ENCODE results near the gene PKNOX2. TPM values are rescaled to one million over a fixed set of nuclear protein-coding genes. Genes with fewer than 3 reads are reported as not detected.

Gene PKNOX2
- total and polyA plus RNA-seq, 10 donors, result 0.80 to 8.9 (median 3.5) TPM

GRCh38 chr11:125165111-125165842, 726 bp downstream of the PKNOX2 start:
- Histone ChIP-seq H3K4me1 (peaks cover 0 to 57% (median 31%) of the 10 kb centered on the region in 6 donors), H3K36me3 (no peaks in the 10 kb centered on the region), H3K27ac (peak overlapping the region in 7 of 8 donors; percentile 59 to 82 (median 76)), H3K4me3 (peak overlapping the region; percentile 41 to 77 (median 52)), H3K9me3 (no peaks in the 10 kb centered on the region), H3K27me3 (replicated peaks in 1 of 7) (peaks cover 0 to 91% (median 37%) of the 10 kb centered on the region in 7 donors)
- intact Hi-C loops (cut with DNase I; ENCODE audit: low total_unique reads), result no loop called here
- WGBS, 5 donors, result 0 to 2% (median 1%) methylated on average over 47 to 80 of the region's 80 CpGs
- DNase-seq, result no peak
- no peak for TF ChIP-seq CTCF (IDR thresholded peaks at IDR 0.05 in 8 of 11, conservative IDR thresholded peaks at IDR 0.05 in 3 of 11)
- no peak for TF ChIP-seq POLR2A (IDR thresholded peaks at IDR 0.05)
- TF ChIP-seq POLR2AphosphoS5 (IDR thresholded peaks at IDR 0.05), result no peak

- H3K36me3 ChIP-seq, result no peaks in the 10 kb centered on the region
- TF ChIP-seq POLR2AphosphoS5 (IDR thresholded peaks at IDR 0.05) (peak in 2 of 3 donors; percentile 48 to 55), POLR2A (IDR thresholded peaks at IDR 0.05) (no peak), CTCF (IDR thresholded peaks at IDR 0.05 in 8 of 11, conservative IDR thresholded peaks at IDR 0.05 in 3 of 11) (no peak)
- H3K4me3 ChIP-seq, result peak overlapping the region; percentile 41 to 77 (median 52)
- peak overlapping the region in 7 of 8 donors; percentile 59 to 82 (median 76) for H3K27ac ChIP-seq
- H3K27me3 ChIP-seq (replicated peaks in 1 of 7), result peaks cover 0 to 90% (median 37%) of the 10 kb centered on the region in 7 donors
- 3 to 4% (median 4%) methylated on average over 46 to 66 of the region's 66 CpGs for WGBS, 5 donors
- intact Hi-C loops (cut with DNase I; ENCODE audit: low total_unique reads), result no loop called here
- H3K9me3 ChIP-seq, result no peaks in the 10 kb centered on the region
- H3K4me1 ChIP-seq, result peaks cover 0 to 57% (median 31%) of the 10 kb centered on the region in 6 donors
- no peak for DNase-seq
Observed at GRCh38 chr11:125165843-125166763, 1.6 kb downstream of the PKNOX2 start.

GRCh38 chr11:125166764-125167291, 2.3 kb downstream of the PKNOX2 start:
- Histone ChIP-seq H3K9me3 (no peaks in the 10 kb centered on the region), H3K36me3 (no peaks in the 10 kb centered on the region), H3K27ac (peak overlapping the region in 7 of 8 donors; percentile 59 to 82 (median 76)), H3K4me3 (peak overlapping the region in 6 of 8 donors; percentile 41 to 77 (median 52)), H3K27me3 (replicated peaks in 1 of 7) (peaks cover 0 to 97% (median 37%) of the 10 kb centered on the region in 7 donors), H3K4me1 (peaks cover 0 to 57% (median 31%) of the 10 kb centered on the region in 6 donors)
- no peak for DNase-seq
- intact Hi-C loops (cut with DNase I; ENCODE audit: low total_unique reads), result no loop called here
- 12 to 36% (median 13%) methylated on average over 12 to 16 of the region's 16 CpGs for WGBS, 5 donors
- TF ChIP-seq POLR2AphosphoS5 (IDR thresholded peaks at IDR 0.05) (no peak), POLR2A (IDR thresholded peaks at IDR 0.05) (no peak), CTCF (IDR thresholded peaks at IDR 0.05 in 8 of 11, conservative IDR thresholded peaks at IDR 0.05 in 3 of 11) (no peak)
